SK-MEL-5 (cell line): ENCODE measurements around the gene STX10. TPM values are rescaled to one million over a fixed set of nuclear protein-coding genes. Genes with fewer than 3 reads are reported as not detected.
"Not testable (repeated sequence)": the region's sequence is repeated elsewhere in the genome, so short reads cannot be mapped to it uniquely, and the experiment has no call there.

ENCODE experiments used
- DNase-seq: peaks from one replicate; pipeline ENCODE4 v3.0.0-alpha.2; 2016; ENCODE audit warnings: low read depth, low spot score
- in situ Hi-C: cut with HindIII; loops from 2 replicates; pipeline ENCODE4 v1.10.0; 2016; ENCODE audit warnings: low sequenced_read_pairs, high pct_unique_total_duplicates, low pct_unique_long_range_greater_than_20kb
- total RNA-seq: library from RNA; depleted of rRNA; stranded (reverse); fragments of >200 nt; shearing (Covaris generic); gene quantifications from 2 replicates; pipeline ENCODE4 v1.2.3, GENCODE V29; 2014

STX10 gene
- total RNA-seq, 1 experiment from 2014 or later = 26.1 TPM

DNA sequence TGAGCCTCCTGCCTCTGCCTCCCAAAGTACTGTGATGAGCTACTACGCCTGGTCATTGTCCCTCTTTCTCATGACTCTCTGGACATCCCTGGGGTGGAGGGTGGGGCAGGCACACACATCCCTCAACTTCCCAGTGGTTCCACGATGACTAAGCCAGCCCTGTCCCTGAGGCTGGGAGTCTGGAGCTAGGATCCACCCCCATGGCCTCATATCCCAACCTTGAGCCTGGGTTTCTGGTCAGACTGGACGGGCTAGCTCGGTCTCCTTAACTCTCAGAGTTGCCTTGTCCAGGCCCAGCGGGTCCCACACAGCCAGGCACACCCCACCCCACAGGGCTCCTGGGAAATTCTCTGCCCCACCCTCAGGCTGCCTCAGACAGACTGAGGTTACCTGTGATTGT is 19.6 kb upstream of the STX10 start:
- no peak for DNase-seq
- in situ Hi-C loops = no loop called here

DNA sequence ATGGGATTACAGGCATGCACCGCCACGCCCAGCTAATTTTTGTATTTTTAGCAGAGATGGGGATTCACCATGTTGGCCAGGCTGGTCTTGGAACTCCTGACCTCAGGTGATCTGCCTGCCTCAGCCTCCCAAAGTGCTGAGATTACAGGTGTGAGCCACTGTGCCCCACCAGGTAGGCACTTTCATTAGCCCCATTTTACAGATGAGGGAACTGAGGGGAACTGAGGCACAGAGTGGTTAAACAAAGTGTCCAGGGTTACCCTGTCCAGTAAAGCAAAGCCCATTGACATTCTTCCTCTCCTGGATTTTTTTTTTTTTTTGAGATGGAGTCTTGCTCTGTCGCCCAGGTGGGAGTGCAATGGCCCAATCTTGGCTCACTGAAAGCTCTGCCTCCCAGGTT is 16.0 kb upstream of the STX10 start:
- DNase-seq, in situ Hi-C loops: not testable (repeated sequence)

DNA sequence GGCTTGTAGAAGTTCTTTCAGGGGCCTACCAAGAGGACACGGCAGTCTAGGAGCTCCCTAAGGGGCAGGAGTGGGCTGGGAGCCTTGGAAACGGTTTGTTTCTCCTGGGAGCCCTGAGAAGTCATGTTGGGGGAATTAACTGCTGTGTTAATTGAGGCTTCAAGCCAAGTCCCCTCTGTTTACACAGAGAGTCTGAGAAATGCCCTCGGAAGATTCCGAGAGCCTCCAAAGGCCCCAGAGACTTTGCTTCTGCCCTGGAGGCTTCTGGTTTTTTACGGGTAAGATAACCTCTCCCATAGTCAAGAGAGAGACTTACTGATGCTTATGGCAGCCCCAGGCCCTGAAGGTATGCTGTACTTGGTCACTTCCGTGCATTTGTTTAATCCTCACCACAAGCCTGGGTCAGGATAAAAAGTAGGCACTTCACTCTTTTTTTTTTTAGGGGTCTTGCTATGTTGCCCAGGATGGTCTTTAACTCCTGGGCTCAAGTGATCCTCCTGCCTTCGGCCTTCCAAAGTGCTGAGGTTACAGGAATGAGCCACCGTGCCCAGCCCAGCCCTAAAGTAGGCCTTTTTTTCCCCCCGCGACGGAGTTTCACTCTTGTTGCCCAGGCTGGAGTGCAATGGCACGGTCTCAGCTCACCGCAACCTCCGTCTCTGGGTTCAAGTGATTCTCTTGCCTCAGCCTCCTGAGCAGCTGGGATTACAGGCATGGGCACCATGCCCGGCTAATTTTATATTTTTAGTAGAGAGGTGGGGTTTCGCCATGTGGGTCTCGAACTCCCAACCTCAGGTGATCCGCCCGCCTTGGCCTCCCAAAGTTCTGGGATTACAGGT is 15.2 kb upstream of the STX10 start:
- no peak for DNase-seq
- in situ Hi-C loops = no loop called here

DNA sequence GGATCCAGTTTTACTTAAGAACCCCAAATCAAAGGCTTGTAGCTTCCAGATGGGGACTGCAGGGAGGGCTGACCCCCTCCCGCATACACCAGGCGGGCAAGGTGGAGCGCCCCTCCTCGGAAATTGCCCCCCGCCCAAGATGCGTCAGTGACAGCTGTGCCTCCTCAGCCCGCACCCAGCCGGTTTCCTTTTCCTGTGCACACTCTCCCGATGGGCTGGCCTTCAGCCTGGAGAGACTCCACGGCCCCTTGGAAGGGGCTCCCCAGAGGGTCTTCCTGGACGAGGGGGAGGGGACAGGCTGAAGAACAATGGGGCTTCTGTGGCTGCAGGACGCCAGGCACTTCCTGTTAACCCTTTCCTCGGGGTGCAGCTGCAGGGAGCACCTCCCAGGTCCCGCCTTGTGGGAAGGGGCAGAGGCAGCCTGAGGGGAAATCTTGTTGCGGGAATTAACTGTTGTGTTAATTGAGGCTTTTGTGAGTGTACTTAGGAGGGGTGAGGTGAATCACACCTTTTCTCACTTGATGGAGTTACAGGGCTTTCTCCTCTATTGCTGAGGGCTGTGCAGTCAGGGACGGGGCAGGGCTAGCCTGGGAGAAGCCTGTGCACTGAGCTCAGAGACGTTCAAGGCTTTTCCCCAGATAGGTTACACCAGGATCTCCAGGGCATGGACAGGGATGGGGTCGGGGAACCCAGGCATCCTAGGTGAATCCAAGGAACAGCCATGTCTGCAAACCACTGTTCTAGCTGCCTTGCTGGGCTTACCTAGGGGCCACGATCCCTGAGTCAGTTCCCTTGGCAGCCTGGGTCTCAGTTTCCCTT is 14.4 kb upstream of the STX10 start:
- DNase-seq = peak; percentile 86
- in situ Hi-C loops = no loop called here

DNA sequence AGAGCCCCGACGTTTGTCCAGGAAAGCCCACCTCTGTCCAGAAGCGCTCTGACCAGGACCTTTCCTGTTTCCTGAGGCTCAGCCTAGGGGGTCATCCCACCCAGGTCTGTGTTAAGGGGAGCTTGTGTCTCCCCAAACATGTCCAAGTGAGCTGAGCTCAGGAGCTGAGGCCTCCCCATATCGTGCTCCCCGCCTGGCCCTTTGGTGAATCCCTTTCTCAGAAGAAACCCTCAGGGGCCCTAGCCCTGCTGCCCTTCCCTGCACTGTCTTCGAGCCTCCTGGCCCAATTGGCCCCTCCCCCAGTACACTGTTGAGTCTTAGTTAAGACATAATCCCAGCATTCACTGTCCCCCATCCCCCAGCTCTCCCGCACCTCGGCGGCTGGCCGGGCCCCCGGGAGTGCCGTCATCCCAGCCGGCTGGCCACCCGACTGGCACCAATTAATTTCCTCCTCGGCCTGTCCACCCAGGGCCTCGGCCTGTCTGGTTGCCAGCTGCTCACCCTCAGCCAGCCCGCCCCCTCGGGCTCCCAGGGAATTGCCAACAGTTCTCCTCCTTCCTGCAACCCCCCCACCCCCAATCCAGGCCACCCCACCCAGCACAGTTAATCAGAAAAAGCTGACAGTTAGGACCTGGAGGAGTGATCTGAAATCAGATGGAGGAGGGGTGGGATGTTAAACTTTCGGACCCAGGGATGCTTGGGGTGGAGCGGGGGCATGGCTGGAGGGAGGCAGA is 13.6 kb upstream of the STX10 start:
- in situ Hi-C loops = no loop called here

DNA sequence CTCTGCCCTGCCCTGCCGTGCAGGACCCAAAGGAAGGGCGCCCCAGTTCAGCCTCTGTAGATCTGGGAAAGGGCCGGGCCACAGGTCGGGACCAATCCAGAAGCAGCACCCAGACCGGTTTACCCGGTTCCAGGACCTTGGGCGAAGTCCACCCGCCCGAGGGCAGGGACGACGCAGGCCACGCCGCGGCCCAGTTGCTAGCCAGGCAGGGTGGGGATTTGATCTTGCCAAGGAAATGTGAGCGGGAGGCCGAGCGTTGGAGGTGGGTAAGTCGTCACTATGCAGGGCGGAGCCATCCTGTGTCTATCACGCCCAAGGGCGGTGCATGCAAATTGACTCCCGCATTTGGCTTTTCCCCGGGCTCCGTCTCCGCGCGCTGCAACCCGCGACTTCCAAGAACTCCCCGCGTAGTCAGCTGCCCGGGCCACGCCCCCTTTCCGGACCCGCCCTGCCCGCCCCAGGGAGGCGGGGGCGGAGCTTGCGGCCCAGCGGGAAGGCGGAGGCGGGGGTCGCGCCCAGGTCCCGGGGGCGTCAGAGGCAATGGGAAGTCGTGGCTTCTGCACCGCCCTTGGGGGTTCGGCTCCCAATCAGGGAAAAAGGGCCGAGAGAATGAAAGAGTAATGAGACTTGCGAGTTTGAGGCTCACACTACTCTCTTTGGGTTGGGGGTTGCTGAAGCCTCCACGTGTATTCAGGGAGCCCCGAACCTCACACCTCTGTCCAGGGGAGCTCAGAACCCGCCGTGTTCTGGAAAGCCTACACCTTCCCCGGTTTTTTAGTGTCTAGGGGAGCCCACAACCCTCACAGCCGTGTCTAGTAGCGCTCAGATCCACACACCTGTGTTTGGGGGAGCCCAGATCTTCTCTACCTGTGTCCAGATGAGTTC is 12.8 kb upstream of the STX10 start:
- peak; percentile 95 for DNase-seq
- in situ Hi-C loops = no loop called here

More for the DNA sequence above, 13.6 kb upstream of the STX10 start:
- DNase-seq = peak; percentile 83

DNA sequence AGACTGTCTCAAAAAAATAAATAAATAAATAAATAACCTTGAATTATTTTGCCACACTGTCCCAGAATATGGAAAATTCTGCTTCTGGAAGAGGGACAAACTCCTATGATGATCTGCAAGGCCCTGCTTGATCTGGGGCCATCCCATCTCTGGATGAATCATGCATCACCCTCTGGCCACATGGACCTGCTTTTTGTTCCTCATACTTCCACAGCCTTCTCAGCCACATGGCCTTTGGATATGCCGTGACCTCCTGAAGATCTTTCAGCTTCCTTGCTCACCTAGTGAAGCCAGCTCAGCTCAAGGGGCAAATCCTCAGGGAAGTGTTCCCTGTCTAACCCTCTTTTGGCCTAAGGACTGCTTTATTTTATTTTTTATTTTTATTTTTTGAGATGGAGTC is 10.4 kb upstream of the STX10 start:
- in situ Hi-C loops = no loop called here
- no peak for DNase-seq

DNA sequence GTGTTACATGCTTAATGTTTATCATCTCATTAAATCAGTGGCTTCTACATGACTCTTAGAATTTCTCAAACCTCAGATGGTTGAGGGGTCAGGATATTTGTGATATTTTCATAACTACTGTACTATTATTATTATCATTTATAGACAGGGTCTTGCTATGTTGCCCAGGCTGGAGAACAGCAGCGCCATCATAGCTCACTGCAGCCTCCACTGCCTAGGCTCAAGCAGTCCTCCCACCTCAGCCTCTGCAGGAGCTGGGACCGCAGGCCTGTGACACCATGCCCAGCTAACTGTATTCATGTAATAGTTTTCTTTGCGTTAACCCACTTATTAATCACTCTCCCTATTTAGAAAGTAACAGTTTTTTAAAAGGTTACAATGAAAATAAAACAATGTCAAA is 9.5 kb upstream of the STX10 start:
- DNase-seq = no peak
- in situ Hi-C loops = no loop called here

DNA sequence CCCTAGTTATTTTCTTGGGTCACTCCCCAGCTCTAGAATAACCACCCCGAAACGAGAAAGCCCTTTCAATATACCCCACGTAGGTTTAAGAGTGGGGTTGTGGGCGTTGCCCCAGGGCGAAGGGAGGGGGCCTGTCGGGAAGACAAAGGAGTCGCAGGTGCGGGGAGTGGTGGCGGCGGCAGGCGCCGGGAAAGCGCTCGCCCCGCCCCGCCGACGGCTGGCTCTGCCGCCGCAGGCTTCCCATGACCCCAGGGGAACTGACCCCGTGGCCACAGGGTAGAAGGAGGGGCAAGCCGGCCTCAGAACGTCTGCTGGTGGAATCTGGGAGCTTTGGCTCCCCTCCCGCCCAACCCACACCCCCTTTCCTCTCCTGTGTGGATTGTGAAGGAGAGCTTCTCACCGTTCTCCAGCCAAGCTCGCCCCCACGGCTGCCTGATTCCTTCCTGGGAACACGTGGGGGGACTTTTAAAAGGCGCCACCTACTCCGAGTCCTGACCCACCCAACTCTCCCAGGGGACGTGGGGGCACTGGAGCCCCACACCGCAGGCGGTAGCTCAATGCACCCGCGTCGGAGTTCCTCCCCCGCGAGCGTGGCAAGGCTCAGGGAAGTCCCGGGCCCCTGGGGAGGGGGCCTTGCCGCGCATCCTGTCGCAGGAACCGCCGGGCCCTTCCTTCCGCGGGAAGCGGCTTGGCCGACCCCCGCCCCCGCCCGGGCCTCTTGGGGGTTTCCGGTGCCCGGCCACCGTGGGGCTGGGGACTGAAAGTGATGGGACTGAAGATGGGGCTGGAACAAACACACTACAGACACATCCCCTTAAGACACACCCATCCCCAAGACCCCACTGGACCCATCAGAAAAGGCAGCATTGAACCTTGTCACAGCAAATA is 5.5 kb upstream of the STX10 start:
- DNase-seq = peak; percentile 43
- in situ Hi-C loops = no loop called here

DNA sequence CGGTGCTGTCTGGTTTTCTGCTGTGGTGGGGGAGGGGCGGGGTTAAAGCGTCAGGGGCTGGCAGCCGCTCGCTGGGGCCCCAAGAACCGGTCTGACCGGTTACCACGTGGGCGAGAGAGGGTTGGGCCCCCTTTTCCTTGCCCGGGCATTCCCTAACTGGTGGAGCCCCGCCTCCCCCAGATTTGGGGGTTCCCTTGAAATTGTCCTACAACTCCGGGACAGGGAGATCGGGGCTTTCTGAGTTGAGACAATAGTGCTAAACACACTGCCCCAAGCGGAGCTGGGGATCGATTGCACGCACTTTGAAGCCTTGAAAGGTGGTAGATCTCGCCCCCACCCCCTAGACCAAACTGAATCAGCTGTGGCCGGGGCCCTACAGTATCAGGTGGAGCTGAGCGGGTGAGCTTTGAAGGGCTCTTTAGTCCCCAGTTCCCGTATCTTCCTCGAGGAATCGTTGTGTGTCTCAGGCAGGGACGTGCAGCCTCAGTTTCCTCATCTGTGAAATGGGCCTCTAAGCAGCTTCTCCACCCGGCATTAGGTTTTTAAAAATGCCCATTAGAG is 4.8 kb upstream of the STX10 start:
- in situ Hi-C loops = no loop called here
- no peak for DNase-seq

DNA sequence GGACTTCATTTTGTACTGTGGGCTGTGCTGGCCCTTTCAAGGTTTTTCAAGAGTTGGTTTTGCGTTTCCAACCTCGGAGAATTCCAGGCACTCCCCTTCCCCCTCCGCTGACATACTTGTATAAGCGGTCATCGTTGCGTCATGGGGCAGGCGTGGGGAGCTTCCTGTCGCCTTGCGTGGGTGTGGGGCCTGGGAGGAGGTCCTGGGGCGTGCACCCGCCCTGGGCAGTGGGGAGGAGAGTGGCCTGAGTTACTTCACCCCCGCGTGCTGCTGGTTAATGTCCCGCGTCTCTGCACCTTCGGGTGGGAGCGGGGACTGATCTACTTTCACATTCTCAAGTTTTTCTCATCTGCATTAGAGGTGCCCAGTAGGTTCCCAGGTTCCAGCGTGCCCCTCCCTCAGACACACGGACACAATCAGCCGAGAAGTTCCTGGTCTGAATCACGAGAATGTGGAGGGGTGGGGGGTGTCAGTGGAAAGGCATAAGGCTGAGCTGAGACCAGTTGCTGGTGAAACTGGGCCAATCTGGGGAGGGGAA is 4.1 kb upstream of the STX10 start:
- in situ Hi-C loops = no loop called here
- peak; percentile 58 for DNase-seq

DNA sequence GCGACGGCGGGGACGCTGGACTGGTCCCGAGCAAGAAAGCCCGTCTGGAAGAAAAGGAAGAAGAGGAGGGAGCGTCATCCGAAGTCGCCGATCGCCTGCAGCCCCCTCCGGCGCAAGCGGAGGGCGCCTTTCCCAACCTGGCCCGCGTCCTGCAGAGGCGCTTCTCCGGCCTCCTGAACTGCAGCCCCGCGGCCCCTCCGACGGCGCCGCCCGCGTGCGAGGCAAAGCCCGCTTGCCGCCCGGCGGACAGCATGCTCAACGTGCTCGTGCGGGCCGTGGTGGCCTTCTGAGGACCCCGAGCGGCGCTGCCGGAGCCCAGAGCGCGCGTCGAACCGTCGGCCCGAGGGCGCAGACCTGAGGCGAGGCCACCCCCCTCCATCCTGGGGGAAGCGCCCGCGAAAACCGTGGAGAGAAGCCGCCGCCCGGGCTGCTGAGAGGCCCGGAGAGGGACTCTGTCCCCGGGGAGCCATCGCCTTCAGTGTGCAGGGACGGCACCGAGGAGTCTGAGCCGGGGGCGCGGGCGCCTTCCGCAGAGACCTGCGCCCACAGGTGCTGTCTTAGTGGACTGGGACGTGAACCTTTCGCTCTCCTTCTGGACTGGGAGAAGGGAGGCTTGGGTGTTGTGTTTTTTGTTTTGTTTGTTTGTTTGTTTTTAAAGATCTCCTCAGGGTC is 3.5 kb upstream of the STX10 start:
- no peak for DNase-seq
- in situ Hi-C loops = no loop called here

- DNase-seq = peak; percentile 94
- in situ Hi-C loops = no loop called here
These were observed 2.9 kb upstream of the STX10 start for GRCh38 chr19:13152974-13153568.

DNA sequence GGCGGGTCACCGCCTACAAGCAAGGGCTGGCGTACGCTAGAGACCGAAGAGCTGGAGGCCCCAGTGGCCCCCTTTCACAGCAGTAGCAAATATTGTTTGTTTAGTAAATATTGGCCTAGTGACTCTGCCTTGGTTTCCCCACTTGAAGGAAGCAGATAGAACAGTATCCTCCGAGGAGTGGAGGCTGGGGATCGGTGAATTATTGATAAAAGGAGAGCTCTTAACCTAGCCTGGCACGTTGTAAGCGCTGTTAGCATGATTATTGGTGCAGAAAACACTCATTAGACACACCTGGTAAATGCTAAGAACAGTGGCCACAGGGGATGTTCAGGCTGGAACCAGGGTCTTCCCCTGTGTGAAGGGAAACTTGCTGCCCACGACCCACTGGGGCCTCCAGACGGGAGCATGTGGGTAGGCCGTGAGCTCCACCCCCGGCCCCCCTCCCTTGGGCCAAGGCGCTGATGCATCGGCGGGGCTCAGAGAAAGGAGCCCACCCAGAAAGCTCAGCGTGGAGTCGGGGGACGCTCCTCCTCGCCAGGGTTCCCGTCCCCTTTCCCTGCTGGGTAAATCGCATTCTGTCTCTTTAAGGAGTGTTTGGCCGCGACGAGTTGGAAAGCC is 2.3 kb upstream of the STX10 start:
- in situ Hi-C loops = no loop called here
- DNase-seq = peak; percentile 41
